ENCODE data around the gene BMAL1. TPM values are rescaled to one million over a fixed set of nuclear protein-coding genes. Genes with fewer than 3 reads are reported as not detected.
A peak's percentile ranks its signal among the peaks of the same experiment; 100 is the strongest.

BMAL1 gene
- total RNA-seq, 1 donor from 2014 or later: 14.8 TPM

DNA sequence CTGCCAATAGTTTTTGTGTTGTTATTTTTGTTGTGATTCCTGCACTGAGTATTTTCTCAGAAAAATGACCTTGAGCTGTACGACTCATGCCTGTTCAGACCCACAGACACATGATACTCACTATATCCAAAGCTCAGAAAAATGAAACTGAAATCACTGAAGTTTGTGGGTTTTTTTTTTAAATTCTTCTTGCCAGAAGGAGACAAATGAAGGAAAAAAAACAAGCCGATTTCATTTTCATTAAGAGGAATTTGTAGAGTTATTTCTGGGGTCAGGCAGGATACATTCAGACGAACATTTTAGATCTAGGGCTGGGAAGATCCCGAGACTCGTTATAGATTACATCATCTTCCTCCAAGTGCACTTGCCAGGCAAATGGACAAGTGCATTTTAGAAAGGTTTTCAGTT is 60.4 kb downstream of the BMAL1 start:
- no peak for DNase-seq (ENCODE audit: low spot score)
- Mint-ChIP-seq H3K9me3 (ENCODE audit: low read depth) (no peaks in the 10 kb centered on the region), H3K36me3 (ENCODE audit: low read depth) (no peaks in the 10 kb centered on the region), H3K4me3 (ENCODE audit: unreplicated experiment) (peak overlapping the region; percentile 68), H3K27ac (ENCODE audit: unreplicated experiment) (peak overlapping the region; percentile 94), H3K4me1 (ENCODE audit: low read depth) (peaks cover 57% of the 10 kb centered on the region), H3K27me3 (ENCODE audit: low read depth) (no peaks in the 10 kb centered on the region)
- TF ChIP-seq, protein P1, sequence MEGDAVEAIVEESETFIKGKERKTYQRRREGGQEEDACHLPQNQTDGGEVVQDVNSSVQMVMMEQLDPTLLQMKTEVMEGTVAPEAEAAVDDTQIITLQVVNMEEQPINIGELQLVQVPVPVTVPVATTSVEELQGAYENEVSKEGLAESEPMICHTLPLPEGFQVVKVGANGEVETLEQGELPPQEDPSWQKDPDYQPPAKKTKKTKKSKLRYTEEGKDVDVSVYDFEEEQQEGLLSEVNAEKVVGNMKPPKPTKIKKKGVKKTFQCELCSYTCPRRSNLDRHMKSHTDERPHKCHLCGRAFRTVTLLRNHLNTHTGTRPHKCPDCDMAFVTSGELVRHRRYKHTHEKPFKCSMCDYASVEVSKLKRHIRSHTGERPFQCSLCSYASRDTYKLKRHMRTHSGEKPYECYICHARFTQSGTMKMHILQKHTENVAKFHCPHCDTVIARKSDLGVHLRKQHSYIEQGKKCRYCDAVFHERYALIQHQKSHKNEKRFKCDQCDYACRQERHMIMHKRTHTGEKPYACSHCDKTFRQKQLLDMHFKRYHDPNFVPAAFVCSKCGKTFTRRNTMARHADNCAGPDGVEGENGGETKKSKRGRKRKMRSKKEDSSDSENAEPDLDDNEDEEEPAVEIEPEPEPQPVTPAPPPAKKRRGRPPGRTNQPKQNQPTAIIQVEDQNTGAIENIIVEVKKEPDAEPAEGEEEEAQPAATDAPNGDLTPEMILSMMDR (IDR thresholded peaks at IDR 0.05): no peak

GRCh38 chr11:13338427-13339069 is 61.0 kb downstream of the BMAL1 start:
- peak overlapping the region; percentile 68 for H3K4me3 Mint-ChIP-seq (ENCODE audit: unreplicated experiment)
- TF ChIP-seq, protein P1 (IDR thresholded peaks at IDR 0.05): no peak
- H3K4me1 Mint-ChIP-seq (ENCODE audit: low read depth): peaks cover 53% of the 10 kb centered on the region

DNA sequence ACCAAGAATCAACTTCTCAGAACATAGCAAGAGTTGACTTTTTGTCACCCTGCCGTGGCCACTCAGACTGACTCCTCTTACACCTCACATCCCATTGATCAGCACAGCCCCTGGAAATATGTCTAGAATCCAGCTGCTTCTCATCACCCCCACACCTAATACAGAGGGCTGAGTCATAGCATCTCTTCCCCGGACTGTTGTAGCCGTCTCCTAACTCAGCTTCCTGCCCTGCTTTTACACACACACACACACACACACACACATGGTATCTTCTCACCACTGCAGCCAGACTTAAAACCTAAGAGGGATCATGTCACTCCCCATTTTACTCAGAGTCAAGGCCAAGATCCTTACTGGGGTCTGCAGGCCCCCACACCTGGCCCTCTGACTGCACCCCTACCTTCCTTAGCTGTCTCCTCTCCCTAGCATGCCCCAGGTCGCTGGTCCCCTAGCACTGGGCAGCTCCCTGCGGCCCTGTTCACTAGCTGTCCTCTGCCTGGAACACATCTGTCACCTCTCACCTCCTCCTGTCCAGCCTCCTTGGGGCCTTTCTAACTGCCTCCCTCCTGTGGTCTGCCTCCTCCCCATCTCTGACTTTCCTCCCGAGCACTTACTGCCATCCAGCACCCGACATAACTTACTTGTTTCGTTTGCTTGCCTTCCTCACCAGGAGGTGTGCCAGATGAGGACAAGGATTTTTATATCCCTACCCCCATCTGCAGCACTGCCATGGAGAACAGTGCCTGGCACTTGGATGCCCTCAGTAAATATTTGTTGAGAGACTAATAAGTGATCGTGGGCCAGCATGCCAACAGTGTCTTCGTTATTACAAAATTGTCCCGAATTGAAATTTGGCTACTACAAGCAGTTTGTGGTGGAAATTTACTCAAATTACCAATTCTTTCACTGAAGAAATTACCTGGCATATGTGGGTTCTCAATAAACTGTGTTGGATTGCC is 61.9 kb downstream of the BMAL1 start:
- Mint-ChIP-seq H3K27me3 (ENCODE audit: low read depth) (no peaks in the 10 kb centered on the region), H3K9me3 (ENCODE audit: low read depth) (no peaks in the 10 kb centered on the region), H3K36me3 (ENCODE audit: low read depth) (no peaks in the 10 kb centered on the region), H3K27ac (ENCODE audit: unreplicated experiment) (peak overlapping the region; percentile 94), H3K4me1 (ENCODE audit: low read depth) (peaks cover 52% of the 10 kb centered on the region), H3K4me3 (ENCODE audit: unreplicated experiment) (peak overlapping the region; percentile 43)
- TF ChIP-seq, protein P1 (IDR thresholded peaks at IDR 0.05): no peak
- no peak for DNase-seq (ENCODE audit: low spot score)

More at GRCh38 chr11:13338427-13339069, 61.0 kb downstream of the BMAL1 start:
- Mint-ChIP-seq H3K27ac (ENCODE audit: unreplicated experiment) (peak overlapping the region; percentile 94), H3K9me3 (ENCODE audit: low read depth) (no peaks in the 10 kb centered on the region), H3K36me3 (ENCODE audit: low read depth) (no peaks in the 10 kb centered on the region), H3K27me3 (ENCODE audit: low read depth) (no peaks in the 10 kb centered on the region)
- no peak for DNase-seq (ENCODE audit: low spot score)

- Mint-ChIP-seq H3K9me3 (ENCODE audit: low read depth) (no peaks in the 10 kb centered on the region), H3K4me1 (ENCODE audit: low read depth) (peaks cover 44% of the 10 kb centered on the region), H3K27me3 (ENCODE audit: low read depth) (no peaks in the 10 kb centered on the region), H3K4me3 (ENCODE audit: unreplicated experiment) (no peak overlapping the region), H3K36me3 (ENCODE audit: low read depth) (no peaks in the 10 kb centered on the region), H3K27ac (ENCODE audit: unreplicated experiment) (no peak overlapping the region)
- no peak for DNase-seq (ENCODE audit: low spot score)
- TF ChIP-seq, protein P1 (IDR thresholded peaks at IDR 0.05): no peak
Measured at GRCh38 chr11:13341026-13341425, 63.4 kb downstream of the BMAL1 start.

GRCh38 chr11:13343067-13343466 is 65.5 kb downstream of the BMAL1 start:
- Mint-ChIP-seq H3K36me3 (ENCODE audit: low read depth) (no peaks in the 10 kb centered on the region), H3K4me1 (ENCODE audit: low read depth) (peaks cover 33% of the 10 kb centered on the region), H3K27ac (ENCODE audit: unreplicated experiment) (no peak overlapping the region), H3K9me3 (ENCODE audit: low read depth) (no peaks in the 10 kb centered on the region), H3K4me3 (ENCODE audit: unreplicated experiment) (no peak overlapping the region), H3K27me3 (ENCODE audit: low read depth) (no peaks in the 10 kb centered on the region)
- no peak for DNase-seq (ENCODE audit: low spot score)
- TF ChIP-seq, protein P1 (IDR thresholded peaks at IDR 0.05): no peak

Data from chondrocyte (in vitro differentiated cells).